A549 (cell line): ENCODE data around the gene CPLX4. TPM values are rescaled to one million over a fixed set of nuclear protein-coding genes. Genes with fewer than 3 reads are reported as not detected.

Experiments
- ATAC-seq, 2 experiments: fragments of 200-7000 bp in 1 of 2; fragments of >200 bp in 1 of 2; cut with Nextera tagmentation in 1 of 2; cut with Tn5 transposase in 1 of 2; 3 replicates each; pipeline versions ENCODE4 v1.8.0 to v1.9.1; 2018 to 2020; ENCODE audit warnings: mild to moderate bottlenecking in 1 of 2, moderate library complexity in 1 of 2
- CTCF ChIA-PET: fragments of 300-600 bp; sonication (Branson Sonifier 250); formaldehyde crosslinking; extraction: SDS; loops from one replicate; lab custom pipeline; 2021; ENCODE audit warnings: antibody characterized with exemption, inconsistent platforms; lab: Yijun Ruan, JAX
- POLR2A ChIA-PET: fragments of 350-600 bp; formaldehyde crosslinking; extraction: SDS; loops from one replicate; lab custom pipeline; 2021; ENCODE audit warnings: antibody characterized with exemption, inconsistent platforms; lab: Yijun Ruan, JAX
- DNase-seq, 2 experiments: peaks; one replicate each; pipeline versions ENCODE4 v3.0.0 to v3.0.0-alpha.2; 2011 to 2016; ENCODE audit warnings: low read depth in 1 of 2, low spot score in 1 of 2
- FAIRE-seq: peaks from 2 replicates; lab custom pipeline; 2011; peaks lifted over from hg19 to GRCh38; lab: Jason Lieb, UNC
- H3K27ac ChIP-seq, 2 experiments: fragments of >200 bp; sonication (Bioruptor Twin); formaldehyde crosslinking; 3 replicates each; pipeline ENCODE4 v1.5.1; 2016 to 2017
- H3K4me1 ChIP-seq: fragments of >200 bp; sonication (Bioruptor Twin); formaldehyde crosslinking; 3 replicates; pipeline ENCODE4 v1.6.1; 2016
- H3K4me2 ChIP-seq: fragments of >200 bp; sonication (Bioruptor Twin); formaldehyde crosslinking; 3 replicates; pipeline ENCODE4 v1.6.1; 2016
- H3K4me3 ChIP-seq: fragments of >200 bp; sonication (Bioruptor Twin); formaldehyde crosslinking; 3 replicates; pipeline ENCODE4 v1.5.1; 2016
- H3K9me3 ChIP-seq: fragments of >200 bp; sonication (Bioruptor Twin); formaldehyde crosslinking; 3 replicates; pipeline ENCODE4 v1.6.1; 2016
- ATOH8 ChIP-seq: fragments of 250-450 bp; sonication (Bioruptor Pico); IDR thresholded peaks from 2 replicates; pipeline ENCODE4 v1.5.0; 2020; ENCODE audit warnings: low read depth, mild to moderate bottlenecking, moderate library complexity
- BCL3 ChIP-seq: fragments of >200 bp; sonication (Bioruptor Twin); formaldehyde crosslinking; IDR thresholded peaks from 3 replicates; pipeline ENCODE4 v1.6.1; 2016
- CEBPB ChIP-seq, 2 experiments: fragments of >200 bp in 1 of 2; sonication (Bioruptor Twin) in 1 of 2; formaldehyde crosslinking in 1 of 2; IDR thresholded peaks; 2 replicates each; pipeline ENCODE4 v1.6.1; 2012 to 2016
- CHD2 ChIP-seq: fragments of 150-350 bp; IDR thresholded peaks from 2 replicates; pipeline ENCODE4 v1.6.1; 2014; ENCODE audit warnings: low read length; ENCODE audit not compliant: partially characterized antibody
- CTCF ChIP-seq: fragments of >200 bp; sonication (Bioruptor Twin); formaldehyde crosslinking; IDR thresholded peaks from 3 replicates; pipeline ENCODE4 v1.5.1; 2016
- EHMT2 ChIP-seq: fragments of 200-600 bp; sonication (generic); IDR thresholded peaks from 2 replicates; pipeline ENCODE4 v1.6.1; 2016; ENCODE audit warnings: antibody characterized with exemption, low read depth, mild to moderate bottlenecking, moderate library complexity
- FOSB ChIP-seq: fragments of 250-450 bp; sonication (Bioruptor Pico); IDR thresholded peaks from 2 replicates; pipeline ENCODE4 v1.5.0; 2020; ENCODE audit warnings: mild to moderate bottlenecking, moderate library complexity
- GATA3 ChIP-seq: IDR thresholded peaks from 2 replicates; pipeline ENCODE4 v1.6.1; 2012; ENCODE audit warnings: borderline replicate concordance
- HES2 ChIP-seq: fragments of >200 bp; sonication (Bioruptor Twin); formaldehyde crosslinking; IDR thresholded peaks from 2 replicates; pipeline ENCODE4 v1.6.1; 2016
- HEYL ChIP-seq: fragments of 250-450 bp; sonication (Bioruptor Pico); IDR thresholded peaks from 2 replicates; pipeline ENCODE4 v1.8.0; 2021; ENCODE audit warnings: mild to moderate bottlenecking, moderate library complexity
- HOXA7 ChIP-seq: fragments of 250-450 bp; sonication (Bioruptor Pico); IDR thresholded peaks from 2 replicates; pipeline ENCODE4 v1.5.0; 2020; ENCODE audit warnings: mild to moderate bottlenecking, moderate library complexity
- HOXB5 ChIP-seq: fragments of 250-450 bp; sonication (Bioruptor Pico); IDR thresholded peaks from 2 replicates; pipeline ENCODE4 v1.5.0; 2020; ENCODE audit warnings: mild to moderate bottlenecking, moderate library complexity
- JUNB ChIP-seq: fragments of >200 bp; sonication (Bioruptor Twin); formaldehyde crosslinking; IDR thresholded peaks from 2 replicates; pipeline ENCODE4 v1.6.1; 2016
- MAX ChIP-seq: IDR thresholded peaks from 2 replicates; pipeline ENCODE4 v1.6.1; 2012
- MAZ ChIP-seq: fragments of 150-350 bp; IDR thresholded peaks from 2 replicates; pipeline ENCODE4 v1.6.1; 2014; ENCODE audit warnings: antibody characterized with exemption, low read depth, low read length, borderline replicate concordance
- SMC3 ChIP-seq: fragments of >200 bp; sonication (Bioruptor Twin); formaldehyde crosslinking; IDR thresholded peaks from 3 replicates; pipeline ENCODE4 v1.6.1; 2018; ENCODE audit warnings: inconsistent platforms
- SREBF2 ChIP-seq: fragments of 450-650 bp; IDR thresholded peaks from 2 replicates; pipeline ENCODE4 v1.6.1; 2014; ENCODE audit warnings: mild to moderate bottlenecking, moderate library complexity
- WGBS: methylation state at CpG from one replicate; pipeline ENCODE4 v1.1.6; 2017; ENCODE audit errors: missing lambda C conversion rate; 5-methylcytosine and 5-hydroxymethylcytosine counted together
- polyA plus RNA-seq, 4 experiments: library from polyadenylated mRNA; depleted of rRNA in 3 of 4; stranded (reverse); fragments of >200 nt; fragmentation: RNase III in 1 of 4; extraction: RNeasy Plus Mini Kit Qiagen cat#74134 plus additional on column Dnase treatment in 1 of 4; gene quantifications; 2 replicates in 3 of 4; 3 replicates in 1 of 4; pipeline ENCODE4 v1.2.3, GENCODE V29; 2011 to 2017

Gene CPLX4
- polyA plus RNA-seq, 2 of the 4 experiments (the other 2 are of a cell fraction) = not detected

GRCh38 chr18:59352250-59352855, 33.9 kb upstream of the CPLX4 start:
- TF ChIP-seq ATOH8 (CRISPR knock-in tag) (no peak), CHD2 (no peak), FOSB (CRISPR knock-in tag) (no peak), JUNB (no peak), SREBF2 (no peak), CTCF (no peak), MAZ (no peak), BCL3 (no peak), GATA3 (no peak), MAX (no peak), HOXA7 (no peak), EHMT2 (no peak)
- TF ChIP-seq, all 56 proteins: peak for 0
- no peak for ATAC-seq
- Histone ChIP-seq H3K4me3 (no peak overlapping the region), H3K4me2 (no peak overlapping the region), H3K4me1 (peaks cover 11% of the 10 kb centered on the region; the same call in 2 of the 3 replicates), H3K27ac (no peak overlapping the region), H3K9me3 (no peaks in the 10 kb centered on the region)
- WGBS = 95% methylated on average over 3 of the region's 3 CpGs
- POLR2A ChIA-PET = no interaction called here
- DNase-seq = no peak
- CTCF ChIA-PET = interaction anchor here (0.9 to 3.2 kb wide), 2 partner anchors 20 to 50 kb away, joined by 3 to 12 read pairs; no protein-coding TSS in a partner anchor
- no peak for FAIRE-seq

- DNase-seq (no peak), FAIRE-seq (no peak), ATAC-seq (no peak)
- Histone ChIP-seq H3K9me3 (no peaks in the 10 kb centered on the region), H3K4me3 (no peak overlapping the region), H3K4me2 (no peak overlapping the region), H3K27ac (no peak overlapping the region), H3K4me1 (no peaks in the 10 kb centered on the region)
- 95% methylated on average over 4 of the region's 4 CpGs for WGBS
- CTCF ChIA-PET = no interaction called here
- TF ChIP-seq HES2 = no peak
- POLR2A ChIA-PET = no interaction called here
Measured at GRCh38 chr18:59345556-59345955, 27.1 kb upstream of the CPLX4 start.

GRCh38 chr18:59344996-59345395, 26.5 kb upstream of the CPLX4 start:
- H3K4me2 ChIP-seq = no peak overlapping the region
- H3K9me3 ChIP-seq = no peaks in the 10 kb centered on the region
- FAIRE-seq = no peak
- POLR2A ChIA-PET = no interaction called here
- CTCF ChIA-PET = no interaction called here
- no peak overlapping the region for H3K27ac ChIP-seq
- ATAC-seq = no peak
- DNase-seq = no peak
- H3K4me3 ChIP-seq = no peak overlapping the region
- H3K4me1 ChIP-seq = no peaks in the 10 kb centered on the region
- TF ChIP-seq HEYL (no peak), CEBPB (IDR thresholded peaks at IDR 0.05) (no peak), SREBF2 (no peak), HOXB5 (CRISPR knock-in tag) (no peak)
- 0% methylated on average over 1 of the region's 1 CpG for WGBS

GRCh38 chr18:59343926-59344325, 25.5 kb upstream of the CPLX4 start:
- ChIA-PET CTCF (no interaction called here), POLR2A (no interaction called here)
- no peaks in the 10 kb centered on the region for H3K9me3 ChIP-seq
- FAIRE-seq = no peak
- no peak overlapping the region for H3K4me2 ChIP-seq
- no peak for DNase-seq
- no peak for ATAC-seq
- no peak overlapping the region for H3K27ac ChIP-seq
- TF ChIP-seq BCL3 (no peak), SMC3 (no peak), HOXB5 (CRISPR knock-in tag) (no peak)
- no peaks in the 10 kb centered on the region for H3K4me1 ChIP-seq
- no peak overlapping the region for H3K4me3 ChIP-seq
- WGBS = 89% methylated on average over 2 of the region's 2 CpGs
